Measurements from ENCODE around the gene SSBP3.

SSBP3 gene

DNA sequence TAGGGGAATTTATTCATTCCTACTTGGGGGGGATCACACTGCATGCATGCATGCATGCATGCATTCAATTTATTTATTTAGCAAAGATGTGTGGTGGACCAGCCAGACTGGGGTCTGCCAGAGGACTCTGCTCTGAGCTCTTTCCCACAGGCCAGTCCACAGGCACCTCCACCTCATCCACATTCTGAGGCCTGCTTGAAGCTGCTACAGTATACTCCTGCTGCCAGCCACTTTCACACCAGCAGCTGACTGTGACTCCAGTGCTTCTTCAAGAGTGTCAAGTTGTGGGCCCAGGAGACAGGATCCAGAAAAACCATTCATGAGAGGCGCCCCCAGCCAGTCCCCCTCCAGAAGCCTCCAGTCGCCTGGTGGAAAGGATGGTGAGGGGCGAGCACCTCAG is 30.9 kb downstream of the SSBP3 start:
- no peak overlapping the region for H3K27ac ChIP-seq
- no peak for DNase-seq
- peaks cover 2 to 83% (median 51%) of the 10 kb centered on the region in 4 donors for H3K4me1 ChIP-seq
- H3K9me3 ChIP-seq = no peaks in the 10 kb centered on the region
- H3K36me3 ChIP-seq = peaks cover 0 to 11% (median 4%) of the 10 kb centered on the region in 3 donors
- TF ChIP-seq, protein P1, sequence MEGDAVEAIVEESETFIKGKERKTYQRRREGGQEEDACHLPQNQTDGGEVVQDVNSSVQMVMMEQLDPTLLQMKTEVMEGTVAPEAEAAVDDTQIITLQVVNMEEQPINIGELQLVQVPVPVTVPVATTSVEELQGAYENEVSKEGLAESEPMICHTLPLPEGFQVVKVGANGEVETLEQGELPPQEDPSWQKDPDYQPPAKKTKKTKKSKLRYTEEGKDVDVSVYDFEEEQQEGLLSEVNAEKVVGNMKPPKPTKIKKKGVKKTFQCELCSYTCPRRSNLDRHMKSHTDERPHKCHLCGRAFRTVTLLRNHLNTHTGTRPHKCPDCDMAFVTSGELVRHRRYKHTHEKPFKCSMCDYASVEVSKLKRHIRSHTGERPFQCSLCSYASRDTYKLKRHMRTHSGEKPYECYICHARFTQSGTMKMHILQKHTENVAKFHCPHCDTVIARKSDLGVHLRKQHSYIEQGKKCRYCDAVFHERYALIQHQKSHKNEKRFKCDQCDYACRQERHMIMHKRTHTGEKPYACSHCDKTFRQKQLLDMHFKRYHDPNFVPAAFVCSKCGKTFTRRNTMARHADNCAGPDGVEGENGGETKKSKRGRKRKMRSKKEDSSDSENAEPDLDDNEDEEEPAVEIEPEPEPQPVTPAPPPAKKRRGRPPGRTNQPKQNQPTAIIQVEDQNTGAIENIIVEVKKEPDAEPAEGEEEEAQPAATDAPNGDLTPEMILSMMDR (IDR thresholded peaks at IDR 0.05) = no peak
- H3K27me3 ChIP-seq = no peaks in the 10 kb centered on the region
- intact Hi-C loops (cut with DNase I; ENCODE audit: low total_unique reads) = no loop called here
- no peak overlapping the region for H3K4me3 ChIP-seq

DNA sequence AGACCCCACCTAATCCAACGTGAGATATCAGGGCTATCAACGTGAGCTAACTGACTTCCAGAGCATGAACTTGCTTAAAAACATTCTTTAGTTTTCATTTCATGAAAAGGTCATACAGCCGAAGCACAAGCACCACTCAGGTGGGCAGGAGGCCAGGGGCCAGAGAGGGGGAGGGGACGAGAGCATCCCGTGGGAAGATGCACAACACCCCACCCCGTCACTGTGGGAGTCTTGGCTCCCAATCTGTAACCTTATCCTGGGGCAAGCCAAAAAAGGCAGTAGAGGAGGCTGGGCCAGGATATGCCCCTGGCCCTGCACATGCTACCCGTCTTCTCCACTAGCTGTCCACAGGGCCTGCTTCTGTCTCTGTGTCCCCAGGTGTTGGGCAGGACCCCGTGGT is 31.4 kb downstream of the SSBP3 start:
- Histone ChIP-seq H3K4me1 (peaks cover 0 to 80% (median 46%) of the 10 kb centered on the region in 4 donors), H3K36me3 (peaks cover 0 to 11% (median 4%) of the 10 kb centered on the region in 3 donors), H3K27me3 (no peaks in the 10 kb centered on the region), H3K9me3 (no peaks in the 10 kb centered on the region), H3K4me3 (no peak overlapping the region), H3K27ac (no peak overlapping the region)
- TF ChIP-seq, protein P1 (IDR thresholded peaks at IDR 0.05) = no peak
- no peak for DNase-seq
- intact Hi-C loops (cut with DNase I; ENCODE audit: low total_unique reads) = no loop called here

- TF ChIP-seq, protein P1 (IDR thresholded peaks at IDR 0.05) = no peak
- H3K4me3 ChIP-seq = no peak overlapping the region
- DNase-seq = no peak
- no peaks in the 10 kb centered on the region for H3K27me3 ChIP-seq
- intact Hi-C loops (cut with DNase I; ENCODE audit: low total_unique reads) = no loop called here
- peaks cover 0 to 4% (median 0%) of the 10 kb centered on the region in 3 donors for H3K36me3 ChIP-seq
- H3K4me1 ChIP-seq = peaks cover 0 to 62% (median 33%) of the 10 kb centered on the region in 4 donors
- H3K27ac ChIP-seq = no peak overlapping the region
- H3K9me3 ChIP-seq = no peaks in the 10 kb centered on the region
Observed at GRCh38 chr1:54372978-54373377, 33.2 kb downstream of the SSBP3 start.

DNA sequence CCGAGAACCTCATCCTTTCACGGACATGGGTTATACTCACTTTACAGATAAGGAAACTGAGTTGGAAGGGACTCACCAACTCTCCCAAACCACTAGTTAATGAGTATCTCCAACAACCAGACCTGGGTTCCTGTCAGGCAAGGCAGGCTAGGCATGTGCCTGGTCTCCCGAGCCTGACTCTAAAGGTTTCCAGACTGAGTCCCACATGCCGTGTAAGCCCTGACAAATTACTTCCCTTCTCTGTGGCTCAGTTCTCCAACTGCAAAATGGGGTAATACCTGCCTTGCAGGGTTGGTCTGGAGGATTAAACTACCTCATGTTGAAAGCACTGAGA is 34.3 kb downstream of the SSBP3 start:
- no peak overlapping the region for H3K4me3 ChIP-seq
- peaks cover 0 to 4% (median 4%) of the 10 kb centered on the region in 3 donors for H3K36me3 ChIP-seq
- no peaks in the 10 kb centered on the region for H3K9me3 ChIP-seq
- peaks cover 0 to 60% (median 29%) of the 10 kb centered on the region in 4 donors for H3K4me1 ChIP-seq
- no peaks in the 10 kb centered on the region for H3K27me3 ChIP-seq
- no peak for DNase-seq
- intact Hi-C loops (cut with DNase I; ENCODE audit: low total_unique reads) = no loop called here
- TF ChIP-seq, protein P1 (IDR thresholded peaks at IDR 0.05) = no peak
- H3K27ac ChIP-seq = no peak overlapping the region

GRCh38 chr1:54371038-54371941 is 34.9 kb downstream of the SSBP3 start:
- H3K27me3 ChIP-seq = no peaks in the 10 kb centered on the region
- no peak overlapping the region for H3K4me3 ChIP-seq
- H3K9me3 ChIP-seq = no peaks in the 10 kb centered on the region
- H3K27ac ChIP-seq = no peak overlapping the region
- no peak for DNase-seq
- intact Hi-C loops (cut with DNase I; ENCODE audit: low total_unique reads) = no loop called here
- peaks cover 0 to 59% (median 26%) of the 10 kb centered on the region in 4 donors for H3K4me1 ChIP-seq
- H3K36me3 ChIP-seq = peaks cover 0 to 4% (median 4%) of the 10 kb centered on the region in 3 donors
- TF ChIP-seq, protein P1 (IDR thresholded peaks at IDR 0.05) = no peak

All from tibial artery (tissue), 4 donors.